Measurements from ENCODE around the gene EXD3. TPM values are rescaled to one million over a fixed set of nuclear protein-coding genes. Genes with fewer than 3 reads are reported as not detected.
A peak's percentile ranks its signal among the peaks of the same experiment; 100 is the strongest.

Gene EXD3
- total and polyA plus RNA-seq, 9 of the 15 experiments (the other 6 are each of a cell fraction or from before 2014, with no cell fraction given): 0.29 to 12.5 (median 3.9) TPM

GRCh38 chr9:137441289-137441934, 18.4 kb upstream of the EXD3 start, which contains the start of gene ENTPD8 (continued):
- TF ChIP-seq TFAP4 (CRISPR knock-in tag; IDR thresholded peaks at IDR 0.05; ENCODE audit: borderline replicate concordance) (peak; percentile 96), ZNF134 (CRISPR knock-in tag; conservative IDR thresholded peaks at IDR 0.05) (no peak), ZBTB7A (IDR thresholded peaks at IDR 0.05; ENCODE audit: borderline replicate concordance, control insufficient read depth, low read depth, low read length) (peak; percentile 81), CBFA2T3 (IDR thresholded peaks at IDR 0.05) (peak; percentile 42), MAX (CRISPR knock-in tag; IDR thresholded peaks at IDR 0.05) (0 out of 2 replicates have a peak, but pooled peaks have one; percentile 23), BCOR (IDR thresholded peaks at IDR 0.05) (no peak), USF2 (CRISPR knock-in tag; IDR thresholded peaks at IDR 0.05) (peak; percentile 31; the same call in 1 of the 2 replicates), KLF13 (tag; IDR thresholded peaks at IDR 0.05; ENCODE audit: borderline replicate concordance, low read depth) (peak; percentile 71; the same call in 1 of the 2 replicates), SAP30 (IDR thresholded peaks at IDR 0.05; ENCODE audit: borderline replicate concordance, insufficient read depth, low read depth, low read length, poor library complexity, severe bottlenecking) (peak; percentile 64), RBM34 (IDR thresholded peaks at IDR 0.05; ENCODE audit: borderline replicate concordance, insufficient read depth, low read length) (0 out of 2 replicates have a peak, but pooled peaks have one; percentile 58), NRF1 (conservative IDR thresholded peaks at IDR 0.05 in 1 of 2, IDR thresholded peaks at IDR 0.05 in 1 of 2) (0 out of 4 replicates have a peak, but pooled peaks of 1 of the 2 experiments have one; percentile 34), ZBTB12 (CRISPR knock-in tag; IDR thresholded peaks at IDR 0.05) (no peak)
